Neural progenitor cell (in vitro differentiated cells): ENCODE results near the gene CCNK. TPM values are rescaled to one million over a fixed set of nuclear protein-coding genes. Genes with fewer than 3 reads are reported as not detected.
A peak's percentile ranks its signal among the peaks of the same experiment; 100 is the strongest.

Experiments used
- DNase-seq: peaks from one replicate; pipeline ENCODE4 v3.0.0-alpha.2; 2016; ENCODE audit warnings: low spot score
- H2AFZ ChIP-seq: fragments of 200-600 bp; sonication (generic); replicated peaks from 2 replicates; pipeline ENCODE4 v1.6.1; 2016; ENCODE audit warnings: antibody characterized with exemption
- H3F3A ChIP-seq: fragments of 200-600 bp; sonication (generic); 2 replicates; pipeline ENCODE4 v1.6.1; 2016; ENCODE audit warnings: antibody characterized with exemption, low read depth
- H3K27ac ChIP-seq: fragments of 200-600 bp; sonication (generic); 2 replicates; pipeline ENCODE4 v1.5.1; 2016; ENCODE audit warnings: mild to moderate bottlenecking
- H3K27me3 ChIP-seq: fragments of 200-600 bp; sonication (generic); 2 replicates; pipeline ENCODE4 v1.6.1; 2016; ENCODE audit warnings: mild to moderate bottlenecking, moderate library complexity
- H3K36me3 ChIP-seq: fragments of 200-600 bp; sonication (generic); 2 replicates; pipeline ENCODE4 v1.5.1; 2016
- H3K4me1 ChIP-seq: fragments of 200-600 bp; sonication (generic); 2 replicates; pipeline ENCODE4 v1.6.1; 2016; ENCODE audit warnings: mixed run types
- H3K4me2 ChIP-seq: fragments of 200-600 bp; sonication (generic); 2 replicates; pipeline ENCODE4 v1.6.1; 2016
- H3K4me3 ChIP-seq: fragments of 200-600 bp; sonication (generic); 2 replicates; pipeline ENCODE4 v1.5.1; 2016
- H3K79me2 ChIP-seq: fragments of 200-600 bp; sonication (generic); 2 replicates; pipeline ENCODE4 v1.6.1; 2016; ENCODE audit warnings: low read depth
- H3K9ac ChIP-seq: fragments of 200-600 bp; sonication (generic); 2 replicates; pipeline ENCODE4 v1.6.1; 2016
- H3K9me3 ChIP-seq: fragments of 200-600 bp; sonication (generic); 2 replicates; pipeline ENCODE4 v1.5.1; 2016; ENCODE audit warnings: low read depth
- H4K20me1 ChIP-seq: fragments of 200-600 bp; sonication (generic); 2 replicates; pipeline ENCODE4 v1.6.1; 2016; ENCODE audit warnings: low read depth
- H3K27ac Mint-ChIP-seq: 3 replicates; pipeline ENCODE4 v1.8.0; 2021; ENCODE audit warnings: mixed read lengths
- H3K27me3 Mint-ChIP-seq: 2 replicates; pipeline ENCODE4 v1.8.0; 2022; ENCODE audit warnings: low read depth, mild to moderate bottlenecking, inconsistent platforms, moderate library complexity, mixed read lengths; ENCODE audit not compliant: insufficient read depth
- H3K36me3 Mint-ChIP-seq: 3 replicates; pipeline ENCODE4 v1.8.0; 2021; ENCODE audit warnings: mixed read lengths
- H3K4me1 Mint-ChIP-seq: 3 replicates; pipeline ENCODE4 v1.8.0; 2021; ENCODE audit warnings: mixed read lengths
- H3K4me3 Mint-ChIP-seq: 3 replicates; pipeline ENCODE4 v1.8.0; 2021; ENCODE audit warnings: mild to moderate bottlenecking, moderate library complexity, mixed read lengths
- H3K9me3 Mint-ChIP-seq: 3 replicates; pipeline ENCODE4 v1.8.0; 2020; ENCODE audit warnings: mixed read lengths
- EZH2 ChIP-seq: fragments of 200-600 bp; sonication (generic); IDR thresholded peaks from 2 replicates; pipeline ENCODE4 v1.6.1; 2017; ENCODE audit warnings: antibody characterized with exemption, mild to moderate bottlenecking, moderate library complexity
- EZH2phosphoT487 ChIP-seq: fragments of 200-600 bp; sonication (generic); IDR thresholded peaks from 2 replicates; pipeline ENCODE4 v1.6.1; 2017; ENCODE audit warnings: antibody characterized with exemption
- total RNA-seq: library from RNA; depleted of rRNA; stranded (reverse); fragments of >200 nt; gene quantifications from 2 replicates; pipeline ENCODE4 v1.2.3, GENCODE V29; 2015; ENCODE audit warnings: low replicate concordance
- TF ChIP-seq, protein P1 (sequence below): fragments of 200-600 bp; sonication (generic); IDR thresholded peaks from 2 replicates; pipeline ENCODE4 v1.5.1; 2017; ENCODE audit warnings: antibody characterized with exemption, mild to moderate bottlenecking

CCNK gene
- total RNA-seq, 1 donor from 2014 or later: 19.0 TPM

GRCh38 chr14:99497341-99497740 lies 16.1 kb downstream of the CCNK start:
- no peaks in the 10 kb centered on the region for H3K4me1 Mint-ChIP-seq
- H3K27ac Mint-ChIP-seq: no peak overlapping the region
- Histone ChIP-seq H3K36me3 (peaks cover 14% of the 10 kb centered on the region), H3K4me1 (no peaks in the 10 kb centered on the region), H3K27me3 (no peaks in the 10 kb centered on the region), H4K20me1 (peaks cover 21% of the 10 kb centered on the region), H3K9ac (no peak overlapping the region), H3K79me2 (peaks cover 15% of the 10 kb centered on the region), H3F3A (peaks cover 9% of the 10 kb centered on the region), H3K4me2 (no peak overlapping the region), H3K27ac (no peak overlapping the region), H2AFZ (no peak overlapping the region), H3K9me3 (no peaks in the 10 kb centered on the region), H3K4me3 (no peak overlapping the region)
- no peak for DNase-seq
- no peak overlapping the region for H3K4me3 Mint-ChIP-seq
- H3K9me3 Mint-ChIP-seq: no peaks in the 10 kb centered on the region
- no peaks in the 10 kb centered on the region for H3K27me3 Mint-ChIP-seq
- TF ChIP-seq, protein P1, sequence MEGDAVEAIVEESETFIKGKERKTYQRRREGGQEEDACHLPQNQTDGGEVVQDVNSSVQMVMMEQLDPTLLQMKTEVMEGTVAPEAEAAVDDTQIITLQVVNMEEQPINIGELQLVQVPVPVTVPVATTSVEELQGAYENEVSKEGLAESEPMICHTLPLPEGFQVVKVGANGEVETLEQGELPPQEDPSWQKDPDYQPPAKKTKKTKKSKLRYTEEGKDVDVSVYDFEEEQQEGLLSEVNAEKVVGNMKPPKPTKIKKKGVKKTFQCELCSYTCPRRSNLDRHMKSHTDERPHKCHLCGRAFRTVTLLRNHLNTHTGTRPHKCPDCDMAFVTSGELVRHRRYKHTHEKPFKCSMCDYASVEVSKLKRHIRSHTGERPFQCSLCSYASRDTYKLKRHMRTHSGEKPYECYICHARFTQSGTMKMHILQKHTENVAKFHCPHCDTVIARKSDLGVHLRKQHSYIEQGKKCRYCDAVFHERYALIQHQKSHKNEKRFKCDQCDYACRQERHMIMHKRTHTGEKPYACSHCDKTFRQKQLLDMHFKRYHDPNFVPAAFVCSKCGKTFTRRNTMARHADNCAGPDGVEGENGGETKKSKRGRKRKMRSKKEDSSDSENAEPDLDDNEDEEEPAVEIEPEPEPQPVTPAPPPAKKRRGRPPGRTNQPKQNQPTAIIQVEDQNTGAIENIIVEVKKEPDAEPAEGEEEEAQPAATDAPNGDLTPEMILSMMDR: no peak
- H3K36me3 Mint-ChIP-seq: peaks cover 22% of the 10 kb centered on the region

DNA sequence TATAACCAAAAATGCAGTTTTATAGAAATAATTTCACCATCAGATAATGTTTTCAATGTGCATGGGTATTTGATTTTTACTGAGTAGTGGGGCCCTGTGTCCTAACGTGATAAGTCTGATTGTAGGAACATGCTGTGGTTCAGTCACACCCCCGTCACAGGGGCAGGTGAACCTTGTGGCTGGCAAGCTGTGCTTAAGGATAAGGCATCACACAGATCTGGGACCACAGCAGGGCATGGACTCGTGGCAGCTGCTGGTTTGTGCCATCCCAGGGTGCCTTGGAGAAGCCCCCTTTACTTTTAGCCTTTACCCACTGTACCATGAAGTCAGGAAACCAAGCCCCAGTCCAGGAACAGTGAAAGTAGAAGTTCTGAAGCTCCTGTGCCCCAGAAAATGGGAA lies 16.7 kb downstream of the CCNK start:
- H3K9me3 ChIP-seq: no peaks in the 10 kb centered on the region
- Mint-ChIP-seq H3K4me1 (no peaks in the 10 kb centered on the region), H3K36me3 (peaks cover 24% of the 10 kb centered on the region), H3K4me3 (no peak overlapping the region), H3K9me3 (no peaks in the 10 kb centered on the region), H3K27me3 (peaks cover 2% of the 10 kb centered on the region), H3K27ac (no peak overlapping the region)
- H2AFZ ChIP-seq: no peak overlapping the region
- no peak for DNase-seq
- H3F3A ChIP-seq: peaks cover 9% of the 10 kb centered on the region
- H3K27me3 ChIP-seq: no peaks in the 10 kb centered on the region
- H3K36me3 ChIP-seq: peaks cover 14% of the 10 kb centered on the region
- H3K79me2 ChIP-seq: peaks cover 9% of the 10 kb centered on the region
- H3K27ac ChIP-seq: no peak overlapping the region
- no peak overlapping the region for H3K4me2 ChIP-seq
- H3K4me1 ChIP-seq: no peaks in the 10 kb centered on the region
- TF ChIP-seq EZH2phosphoT487 (no peak), EZH2 (no peak)
- TF ChIP-seq, protein P1: no peak
- no peak overlapping the region for H3K9ac ChIP-seq
- H4K20me1 ChIP-seq: peaks cover 15% of the 10 kb centered on the region
- no peak overlapping the region for H3K4me3 ChIP-seq

GRCh38 chr14:99502989-99503421 lies 21.8 kb downstream of the CCNK start:
- H3K4me3 ChIP-seq: no peak overlapping the region
- H3K4me2 ChIP-seq: no peak overlapping the region
- H3K4me3 Mint-ChIP-seq: no peak overlapping the region
- H3K4me1 ChIP-seq: no peaks in the 10 kb centered on the region
- no peaks in the 10 kb centered on the region for H3K27me3 ChIP-seq
- peaks cover 37% of the 10 kb centered on the region for H3K36me3 Mint-ChIP-seq
- peaks cover 27% of the 10 kb centered on the region for H3K36me3 ChIP-seq
- no peak for TF ChIP-seq EZH2phosphoT487
- TF ChIP-seq, protein P1: peak; percentile 36
- H3K4me1 Mint-ChIP-seq: no peaks in the 10 kb centered on the region
- H3F3A ChIP-seq: peaks cover 9% of the 10 kb centered on the region
- H4K20me1 ChIP-seq: peaks cover 5% of the 10 kb centered on the region
- H3K9me3 ChIP-seq: no peaks in the 10 kb centered on the region
- no peak overlapping the region for H3K27ac Mint-ChIP-seq
- peak; percentile 44 for DNase-seq
- H3K9ac ChIP-seq: no peak overlapping the region
- H3K27me3 Mint-ChIP-seq: peaks cover 3% of the 10 kb centered on the region
- no peak overlapping the region for H2AFZ ChIP-seq
- no peak overlapping the region for H3K27ac ChIP-seq
- no peaks in the 10 kb centered on the region for H3K9me3 Mint-ChIP-seq
- no peaks in the 10 kb centered on the region for H3K79me2 ChIP-seq
